Esophagus muscularis mucosa (tissue), 3 donors: ENCODE data around the gene AUP1.

ENCODE experiments used
- CTCF ChIP-seq, 3 experiments: fragments of 200-600 bp in 2 of 3; fragments of 450-650 bp in 1 of 3; sonication (generic) in 2 of 3; IDR thresholded peaks; one replicate each; pipeline ENCODE4 v1.5.1; 2017 to 2019; ENCODE audit warnings: antibody characterized with exemption in 3 of 3, mild to moderate bottlenecking in 2 of 3, moderate library complexity in 1 of 3
- POLR2A ChIP-seq: fragments of 450-650 bp; IDR thresholded peaks from one replicate; pipeline ENCODE4 v1.6.1; 2017; ENCODE audit warnings: antibody characterized with exemption, moderate library complexity, mild to moderate bottlenecking, low read depth

DNA sequence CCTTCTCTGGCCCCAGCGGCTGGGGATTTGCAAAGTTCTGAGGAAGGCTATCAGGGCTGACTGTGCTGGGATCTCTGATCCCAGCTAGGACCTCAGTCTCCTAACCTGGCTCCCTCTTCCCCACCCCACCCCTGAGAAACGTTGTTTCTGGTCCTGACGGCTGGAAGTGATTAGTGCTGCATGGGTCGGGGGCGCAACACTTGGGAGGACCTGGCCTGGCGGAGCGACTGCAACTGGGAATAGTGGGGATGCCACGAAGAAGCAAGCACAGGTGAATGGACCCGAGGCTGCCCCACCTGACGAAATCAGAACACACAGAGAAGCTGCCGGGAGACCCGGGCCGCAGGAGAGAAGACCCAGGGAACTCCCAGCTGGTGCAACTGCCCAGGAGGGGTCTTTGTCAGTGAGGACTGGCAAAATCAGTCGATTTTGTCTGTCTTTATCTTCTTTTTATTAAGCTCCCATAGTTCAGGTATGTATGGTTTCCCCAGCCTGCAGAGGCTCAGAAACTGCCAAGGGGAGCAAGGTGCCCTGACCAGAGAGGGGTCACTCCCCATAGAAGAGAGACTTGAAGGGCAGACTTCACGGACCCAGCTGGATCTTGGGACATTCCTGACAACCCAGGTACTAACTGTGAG, 29.4 kb downstream of the AUP1 start:
- TF ChIP-seq CTCF (IDR thresholded peaks at IDR 0.05) (no peak), POLR2A (no peak)
